ENCODE measurements around the gene ADGRA3.
"Not testable (repeated sequence)": the region's sequence is repeated elsewhere in the genome, so short reads cannot be mapped to it uniquely, and the experiment has no call there.

ADGRA3 gene

DNA sequence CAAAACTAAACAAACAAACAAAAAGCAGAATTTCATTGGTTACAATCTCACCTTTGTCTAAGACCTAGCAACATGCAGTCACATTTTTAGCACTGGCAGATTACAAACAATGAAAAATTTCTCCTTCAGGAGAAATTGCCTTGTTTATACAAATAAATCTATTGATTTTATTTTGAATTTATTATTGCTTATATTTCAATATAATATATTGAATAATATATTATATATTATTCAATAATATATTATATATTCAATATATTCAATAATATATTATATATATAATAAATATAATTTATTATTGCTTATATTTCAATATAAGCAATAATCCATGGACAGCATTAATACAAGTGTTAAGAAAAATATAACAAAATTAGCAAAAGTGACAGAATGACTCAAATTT, 131.7 kb downstream of the ADGRA3 start:
- Histone ChIP-seq H4K20me1 (ENCODE audit: insufficient read depth, low read length, poor library complexity, severe bottlenecking) (no peaks in the 10 kb centered on the region), H2AFZ (ENCODE audit: low read length) (no peak overlapping the region), H3K36me3 (ENCODE audit: insufficient read depth, low read length) (no peaks in the 10 kb centered on the region), H3F3A (ENCODE audit: low read depth) (no peaks in the 10 kb centered on the region), H3K4me1 (ENCODE audit: insufficient read depth, low read length, poor library complexity, severe bottlenecking) (no peaks in the 10 kb centered on the region), H3K27me3 (ENCODE audit: insufficient read depth, low read length, poor library complexity, severe bottlenecking) (no peaks in the 10 kb centered on the region), H3K9me2 (replicated peaks; ENCODE audit: low read depth, low read length) (no peaks in the 10 kb centered on the region), H3K9me3 (ENCODE audit: insufficient read depth, low read depth, low read length) (no peaks in the 10 kb centered on the region), H3K4me3 (ENCODE audit: low read length, poor library complexity, severe bottlenecking) (no peak overlapping the region), H3K4me2 (ENCODE audit: low read depth, low read length, poor library complexity, severe bottlenecking) (no peak overlapping the region), H3K9ac (ENCODE audit: low read depth, low read length, poor library complexity, severe bottlenecking) (no peak overlapping the region), H3K79me2 (ENCODE audit: insufficient read depth, low read length) (no peaks in the 10 kb centered on the region)
- no peak for TF ChIP-seq CTCF (conservative IDR thresholded peaks at IDR 0.05; ENCODE audit: low read length)
- TF ChIP-seq EZH2phosphoT487 (IDR thresholded peaks at IDR 0.05; ENCODE audit: borderline replicate concordance) = no peak

- not testable (repeated sequence) for H3K9ac ChIP-seq (ENCODE audit: low read depth, low read length, poor library complexity, severe bottlenecking); H3K79me2 ChIP-seq (ENCODE audit: insufficient read depth, low read length); H3K4me1 ChIP-seq (ENCODE audit: insufficient read depth, low read length, poor library complexity, severe bottlenecking); H4K20me1 ChIP-seq (ENCODE audit: insufficient read depth, low read length, poor library complexity, severe bottlenecking); H3K9me3 ChIP-seq (ENCODE audit: insufficient read depth, low read depth, low read length); H3K4me3 ChIP-seq (ENCODE audit: low read length, poor library complexity, severe bottlenecking); H3K36me3 ChIP-seq (ENCODE audit: insufficient read depth, low read length); H3K27me3 ChIP-seq (ENCODE audit: insufficient read depth, low read length, poor library complexity, severe bottlenecking); H2AFZ ChIP-seq (ENCODE audit: low read length); H3F3A ChIP-seq (ENCODE audit: low read depth); H3K9me2 ChIP-seq (replicated peaks; ENCODE audit: low read depth, low read length); H3K4me2 ChIP-seq (ENCODE audit: low read depth, low read length, poor library complexity, severe bottlenecking)
Observed at GRCh38 chr4:22382216-22382615, 133.7 kb downstream of the ADGRA3 start.

DNA sequence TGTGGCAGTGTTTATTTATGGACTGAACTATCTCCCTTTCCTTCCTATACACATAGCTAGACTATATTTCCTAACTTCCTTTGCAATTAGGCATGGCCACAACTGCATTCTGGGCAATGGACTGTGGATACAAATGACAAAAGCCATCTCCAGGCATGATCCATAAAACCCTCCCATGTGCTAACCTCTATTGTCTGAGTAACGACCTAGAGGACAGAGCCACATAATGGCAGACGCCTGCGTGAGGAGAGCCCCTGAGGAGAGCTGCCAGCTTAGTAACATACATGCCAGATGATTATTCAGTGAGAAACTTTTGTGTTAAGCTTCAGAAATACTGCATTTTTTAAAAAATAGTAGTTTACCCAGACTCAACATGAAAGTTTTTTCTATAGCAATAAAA, 142.9 kb downstream of the ADGRA3 start:
- Histone ChIP-seq H2AFZ (ENCODE audit: low read length) (no peak overlapping the region), H3K4me3 (ENCODE audit: low read length, poor library complexity, severe bottlenecking) (no peak overlapping the region), H3K4me1 (ENCODE audit: insufficient read depth, low read length, poor library complexity, severe bottlenecking) (no peaks in the 10 kb centered on the region), H4K20me1 (ENCODE audit: insufficient read depth, low read length, poor library complexity, severe bottlenecking) (no peaks in the 10 kb centered on the region), H3K4me2 (ENCODE audit: low read depth, low read length, poor library complexity, severe bottlenecking) (no peak overlapping the region), H3K9ac (ENCODE audit: low read depth, low read length, poor library complexity, severe bottlenecking) (no peak overlapping the region), H3K36me3 (ENCODE audit: insufficient read depth, low read length) (no peaks in the 10 kb centered on the region), H3F3A (ENCODE audit: low read depth) (no peaks in the 10 kb centered on the region), H3K9me3 (ENCODE audit: insufficient read depth, low read depth, low read length) (no peaks in the 10 kb centered on the region), H3K27me3 (ENCODE audit: insufficient read depth, low read length, poor library complexity, severe bottlenecking) (no peaks in the 10 kb centered on the region), H3K79me2 (ENCODE audit: insufficient read depth, low read length) (no peaks in the 10 kb centered on the region), H3K9me2 (replicated peaks; ENCODE audit: low read depth, low read length) (no peaks in the 10 kb centered on the region)
- TF ChIP-seq CTCF (conservative IDR thresholded peaks at IDR 0.05; ENCODE audit: low read length) (no peak), EZH2phosphoT487 (IDR thresholded peaks at IDR 0.05; ENCODE audit: borderline replicate concordance) (no peak)

GRCh38 chr4:22369901-22370562, 145.8 kb downstream of the ADGRA3 start:
- Histone ChIP-seq H3K79me2 (ENCODE audit: insufficient read depth, low read length) (no peaks in the 10 kb centered on the region), H4K20me1 (ENCODE audit: insufficient read depth, low read length, poor library complexity, severe bottlenecking) (no peaks in the 10 kb centered on the region), H3K4me3 (ENCODE audit: low read length, poor library complexity, severe bottlenecking) (no peak overlapping the region), H3K4me2 (ENCODE audit: low read depth, low read length, poor library complexity, severe bottlenecking) (no peak overlapping the region), H3K36me3 (ENCODE audit: insufficient read depth, low read length) (no peaks in the 10 kb centered on the region), H3K27me3 (ENCODE audit: insufficient read depth, low read length, poor library complexity, severe bottlenecking) (no peaks in the 10 kb centered on the region), H3K9me3 (ENCODE audit: insufficient read depth, low read depth, low read length) (no peaks in the 10 kb centered on the region), H2AFZ (ENCODE audit: low read length) (no peak overlapping the region), H3K9me2 (replicated peaks; ENCODE audit: low read depth, low read length) (no peaks in the 10 kb centered on the region), H3F3A (ENCODE audit: low read depth) (no peaks in the 10 kb centered on the region), H3K9ac (ENCODE audit: low read depth, low read length, poor library complexity, severe bottlenecking) (no peak overlapping the region), H3K4me1 (ENCODE audit: insufficient read depth, low read length, poor library complexity, severe bottlenecking) (no peaks in the 10 kb centered on the region)
- TF ChIP-seq EZH2phosphoT487 (IDR thresholded peaks at IDR 0.05; ENCODE audit: borderline replicate concordance) (no peak), CTCF (conservative IDR thresholded peaks at IDR 0.05; ENCODE audit: low read length) (no peak)
